NCI-H2171 treated with DMSO at 0.1 percent for 48 hours (cell line): ENCODE measurements around the gene MCOLN2.

Experiments used
- DNase-seq: peaks from one replicate; lab custom pipeline; 2025; lab: John Stamatoyannopoulos, UW

MCOLN2 gene

DNA sequence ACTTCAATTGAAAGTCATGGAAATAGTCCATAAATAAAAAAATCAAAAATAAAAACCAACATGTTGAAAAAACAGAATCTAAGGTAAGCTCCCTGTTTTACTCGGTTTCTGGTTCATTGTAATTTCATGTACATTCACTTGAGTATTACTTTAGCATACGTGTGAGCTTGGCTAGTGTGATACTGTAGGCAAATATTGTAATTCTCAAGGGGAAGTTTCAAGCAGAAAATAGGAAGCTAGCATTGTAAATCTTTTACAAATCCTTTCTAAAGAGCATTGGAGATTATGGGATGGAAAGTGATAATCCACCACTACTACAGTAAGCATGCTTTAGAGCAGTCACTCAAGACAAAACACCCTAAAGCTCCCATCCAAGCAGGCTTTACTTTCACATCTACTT lies 100.6 kb downstream of the MCOLN2 start:
- DNase-seq: no peak

DNA sequence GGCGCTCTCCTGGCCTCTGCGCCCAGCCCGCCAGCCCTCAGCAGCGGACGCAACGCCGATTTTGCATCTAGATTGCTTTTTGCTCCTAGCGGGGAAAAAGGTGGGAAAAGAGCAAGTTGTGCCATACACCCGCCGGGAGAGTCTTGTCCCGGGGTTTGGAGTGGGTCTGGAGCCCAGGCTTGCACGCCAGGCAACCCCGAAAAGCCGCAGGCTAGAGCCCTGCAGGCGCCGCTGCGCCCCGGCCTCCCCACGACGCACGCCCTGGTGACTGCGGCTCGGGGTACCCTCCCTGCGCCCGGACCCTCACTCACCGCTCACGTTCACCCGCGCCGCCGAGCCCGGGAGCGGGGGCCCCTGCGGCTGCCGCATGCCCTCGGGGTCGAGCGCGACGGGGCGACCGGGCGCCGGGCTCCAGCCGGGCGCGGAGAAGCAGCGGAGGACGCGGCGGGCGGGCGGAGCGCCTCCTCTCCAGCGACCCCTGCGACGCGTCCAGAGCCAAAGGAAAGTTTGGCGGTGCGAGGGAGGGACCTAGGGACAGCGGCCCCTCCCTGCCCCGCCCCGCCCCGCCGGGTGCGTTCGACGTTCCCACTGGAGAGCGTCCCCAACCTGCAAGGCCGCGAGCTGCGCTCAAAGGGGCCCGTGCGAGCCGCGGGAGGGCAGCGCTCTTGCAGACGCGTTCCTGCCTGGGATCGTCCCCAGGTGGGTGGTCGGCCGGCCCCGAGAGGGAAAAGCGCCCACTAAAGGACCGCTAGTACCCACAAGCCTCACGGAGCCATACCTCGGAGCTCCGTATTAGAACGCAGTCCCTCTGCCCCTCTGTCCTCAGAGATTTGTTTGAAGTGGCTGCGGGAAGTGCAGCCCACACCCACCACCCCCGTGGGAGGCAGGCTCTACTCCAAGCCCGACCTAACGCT lies 104.0 kb downstream of the MCOLN2 start, which contains the start of gene LPAR3:
TSS of gene LPAR3 (minus strand) at position 502 of the 914 bp plus-strand sequence. CDS start 27,086 bp downstream, outside the sequence.
- no peak for DNase-seq

- no peak for DNase-seq
Observed at GRCh38 chr1:84890566-84890965, 106.3 kb downstream of the MCOLN2 start.

- no peak for DNase-seq
Observed at GRCh38 chr1:84889437-84889836, 107.5 kb downstream of the MCOLN2 start.

DNA sequence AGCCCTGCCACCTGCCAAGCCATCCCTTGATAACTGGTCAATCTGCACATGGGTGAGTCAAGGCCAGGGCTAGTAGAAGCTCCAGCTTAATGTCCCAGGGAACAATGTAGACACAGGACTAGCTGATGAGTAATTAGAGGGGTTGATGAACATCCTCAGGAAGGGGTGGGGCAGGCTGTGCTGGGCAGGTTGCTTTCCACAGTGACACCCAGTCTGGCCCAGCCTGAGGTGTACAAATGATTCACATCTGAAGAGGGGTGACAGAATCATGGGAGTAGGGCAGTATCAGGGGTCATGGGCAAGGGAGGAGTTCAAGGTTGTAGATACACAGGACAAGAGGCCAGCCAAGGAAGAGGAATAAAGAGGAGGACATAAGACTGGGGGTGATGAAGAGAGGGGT lies 108.2 kb downstream of the MCOLN2 start:
- DNase-seq: no peak

- no peak for DNase-seq
Observed at GRCh38 chr1:84887261-84887934, 109.5 kb downstream of the MCOLN2 start.

- no peak for DNase-seq
Observed at GRCh38 chr1:84885469-84885868, 111.4 kb downstream of the MCOLN2 start.

- no peak for DNase-seq
Observed at GRCh38 chr1:84884671-84885389, 112.1 kb downstream of the MCOLN2 start.

GRCh38 chr1:84883286-84883685 lies 113.6 kb downstream of the MCOLN2 start:
- no peak for DNase-seq

- DNase-seq: no peak
Observed at GRCh38 chr1:84877592-84877991, 119.3 kb downstream of the MCOLN2 start.

DNA sequence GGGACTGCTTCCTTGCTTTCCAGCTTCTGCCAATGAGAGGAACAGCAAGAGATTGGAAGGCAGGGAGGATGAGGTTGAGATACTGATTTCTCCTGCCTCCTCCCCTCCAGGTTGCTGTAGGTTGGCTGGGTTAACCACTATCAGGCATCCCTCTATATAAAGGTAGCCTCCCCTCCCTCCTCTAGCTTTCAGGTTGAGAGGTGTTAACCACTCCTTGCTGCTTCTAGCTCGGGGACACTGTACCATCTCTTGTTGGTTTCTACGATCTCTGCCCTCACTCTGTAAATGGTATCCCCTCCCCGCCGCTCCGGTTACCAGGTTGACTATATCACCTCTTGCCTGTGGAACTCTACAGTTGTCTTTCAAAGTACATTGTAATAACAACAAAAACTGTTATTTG lies 120.6 kb downstream of the MCOLN2 start:
- DNase-seq: no peak
